ENCODE measurements around the gene SLC6A15. TPM values are rescaled to one million over a fixed set of nuclear protein-coding genes. Genes with fewer than 3 reads are reported as not detected.

Gene SLC6A15
- total RNA-seq = 3.0 and 4.2 TPM in 2 replicates

GRCh38 chr12:84912198-84913128, at the start of gene SLC6A15:
TSS of gene SLC6A15 (minus strand) at chr12:84912799. CDS start at chr12:84892120, 20,679 bp downstream.

Other genes starting within 250 kb of the SLC6A15 start
- under 0.01 TPM in 1 of 2 replicates, not detected in the other for gene TSPAN19, start 123.5 kb upstream of the SLC6A15 start, total RNA-seq
- gene LRRIQ1, start 123.6 kb upstream of the SLC6A15 start, total RNA-seq = 0.34 and 2.1 TPM in 2 replicates